Measurements from ENCODE around the gene PML. TPM values are rescaled to one million over a fixed set of nuclear protein-coding genes. Genes with fewer than 3 reads are reported as not detected.
"Not testable (repeated sequence)": the region's sequence is repeated elsewhere in the genome, so short reads cannot be mapped to it uniquely, and the experiment has no call there.

Gene PML
- total RNA-seq, 5 donors from 2014 or later (not counting 1 experiment from before 2014, with no cell fraction given) = 43.0 to 79.8 (median 60.7) TPM

DNA sequence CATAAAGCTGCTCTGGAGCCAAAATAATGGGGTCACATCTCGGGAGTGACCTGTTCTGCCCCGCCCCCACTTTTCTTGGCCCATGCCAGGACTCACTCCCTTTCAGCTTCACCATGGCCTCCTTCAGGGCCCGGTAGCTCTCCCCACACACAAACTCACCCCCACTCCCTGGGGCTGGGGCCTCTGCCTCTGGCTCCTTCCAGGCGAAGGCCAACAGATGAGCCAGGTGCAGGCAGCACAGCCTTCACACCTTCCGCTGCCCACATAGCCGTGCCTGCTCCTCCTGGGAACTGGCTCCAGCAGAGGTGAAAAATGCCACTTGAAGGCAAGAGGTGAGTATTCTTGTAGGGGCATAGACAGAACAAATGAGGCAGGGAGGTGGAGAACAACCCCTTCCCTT, 77.1 kb downstream of the PML start:
- H3K9me3 Mint-ChIP-seq; H3K27me3 ChIP-seq (replicated peaks in 1 of 2; ENCODE audit: control insufficient read depth in 2 of 2, extremely low read depth in 1 of 2, insufficient read depth in 2 of 2, low read length in 1 of 2); H3K27ac ChIP-seq (ENCODE audit: low read length); POLR2A ChIA-PET; DNase-seq; H3K4me1 Mint-ChIP-seq; H3K27me3 Mint-ChIP-seq; H3K4me3 Mint-ChIP-seq; H3K27ac Mint-ChIP-seq; H3K4me3 ChIP-seq (ENCODE audit: control insufficient read depth in 1 of 2, extremely low read depth in 1 of 2, low read length in 1 of 2); CTCF ChIA-PET; H3K36me3 Mint-ChIP-seq; H3K4me1 ChIP-seq (ENCODE audit: control insufficient read depth in 1 of 2, extremely low read depth in 1 of 2, insufficient read depth in 2 of 2, low read length in 2 of 2); H3K9me3 ChIP-seq; H3K36me3 ChIP-seq (ENCODE audit: control insufficient read depth in 2 of 2, extremely low read depth in 1 of 2, insufficient read depth in 1 of 2, low read length in 1 of 2); ATAC-seq (replicated peaks in 1 of 4): not testable (repeated sequence)
- WGBS (ENCODE audit: insufficient coverage) = 100% methylated on average over 1 of the region's 6 CpGs

DNA sequence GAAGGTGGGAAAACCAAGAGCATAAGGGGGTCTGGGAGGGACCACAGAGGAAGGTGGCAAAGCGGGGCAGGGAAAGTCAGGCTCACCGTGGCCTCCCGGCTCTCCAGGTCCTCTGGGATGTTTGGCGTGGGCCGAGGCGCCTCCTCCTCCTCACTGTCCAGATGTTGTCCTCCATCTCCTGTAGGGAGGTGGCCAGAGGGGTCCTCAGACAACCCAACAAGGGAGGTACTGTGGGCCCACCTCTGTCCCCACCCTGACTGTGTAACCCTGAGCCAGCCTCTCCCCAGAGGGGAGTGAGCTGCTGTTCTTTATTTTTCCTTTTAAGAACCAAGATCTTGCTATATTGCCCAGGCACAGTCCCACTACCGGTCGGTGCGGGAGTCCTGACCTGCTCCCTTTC, 77.6 kb downstream of the PML start:
- H3K27ac Mint-ChIP-seq; CTCF ChIA-PET; H3K27me3 ChIP-seq (replicated peaks in 1 of 2; ENCODE audit: control insufficient read depth in 2 of 2, extremely low read depth in 1 of 2, insufficient read depth in 2 of 2, low read length in 1 of 2); H3K9me3 ChIP-seq; H3K4me1 ChIP-seq (ENCODE audit: control insufficient read depth in 1 of 2, extremely low read depth in 1 of 2, insufficient read depth in 2 of 2, low read length in 2 of 2); H3K4me3 Mint-ChIP-seq; H3K36me3 ChIP-seq (ENCODE audit: control insufficient read depth in 2 of 2, extremely low read depth in 1 of 2, insufficient read depth in 1 of 2, low read length in 1 of 2); POLR2A ChIA-PET; H3K36me3 Mint-ChIP-seq; H3K27me3 Mint-ChIP-seq; DNase-seq; H3K27ac ChIP-seq (ENCODE audit: low read length); H3K4me1 Mint-ChIP-seq; H3K4me3 ChIP-seq (ENCODE audit: control insufficient read depth in 1 of 2, extremely low read depth in 1 of 2, low read length in 1 of 2); H3K9me3 Mint-ChIP-seq; ATAC-seq (replicated peaks in 1 of 4): not testable (repeated sequence)
- no CpG with 5 or more reads among the region's 9 CpGs for WGBS (ENCODE audit: insufficient coverage)

DNA sequence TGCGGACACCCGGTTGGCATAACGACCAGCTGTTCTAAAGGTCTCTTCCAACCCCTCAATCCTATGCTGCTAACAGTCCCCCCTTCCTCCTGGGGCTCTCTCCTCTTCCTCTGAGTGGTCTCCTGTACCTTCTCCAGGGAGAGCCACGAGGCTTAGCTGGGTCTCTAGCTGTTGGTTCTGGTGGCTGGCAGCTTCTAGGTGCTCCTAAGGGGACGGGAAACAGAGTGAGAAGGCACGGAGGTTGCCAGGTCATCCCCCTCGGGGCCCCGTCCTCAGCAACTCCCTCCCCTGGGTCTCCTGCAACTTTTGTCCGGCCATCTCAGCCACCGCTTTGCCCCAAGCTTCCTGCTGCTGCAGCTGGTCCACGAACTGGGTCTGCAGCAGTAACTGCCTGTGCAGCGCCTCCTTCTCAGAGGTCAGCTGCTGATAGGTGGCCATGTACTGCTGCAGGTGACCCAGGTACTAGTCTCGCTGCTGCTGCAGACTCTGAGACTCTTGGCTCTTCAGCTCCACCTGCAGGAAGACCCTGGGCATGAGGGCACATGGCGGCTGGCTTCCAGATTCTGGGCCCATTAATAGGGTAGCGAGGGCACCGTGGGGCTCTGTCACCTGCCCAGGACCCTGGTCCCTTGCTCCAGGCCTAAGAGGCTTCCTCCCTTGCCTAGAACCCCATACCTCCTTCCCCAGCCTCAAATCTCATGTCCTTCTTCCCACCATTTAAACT, 78.3 kb downstream of the PML start:
- H3K4me3 ChIP-seq (ENCODE audit: control insufficient read depth in 1 of 2, extremely low read depth in 1 of 2, low read length in 1 of 2); H3K4me3 Mint-ChIP-seq; POLR2A ChIA-PET; H3K4me1 Mint-ChIP-seq; H3K4me1 ChIP-seq (ENCODE audit: control insufficient read depth in 1 of 2, extremely low read depth in 1 of 2, insufficient read depth in 2 of 2, low read length in 2 of 2); H3K27me3 Mint-ChIP-seq; H3K36me3 Mint-ChIP-seq; H3K27ac Mint-ChIP-seq; H3K9me3 Mint-ChIP-seq; ATAC-seq (replicated peaks in 1 of 4); CTCF ChIA-PET; H3K27ac ChIP-seq (ENCODE audit: low read length); H3K9me3 ChIP-seq; H3K36me3 ChIP-seq (ENCODE audit: control insufficient read depth in 2 of 2, extremely low read depth in 1 of 2, insufficient read depth in 1 of 2, low read length in 1 of 2); H3K27me3 ChIP-seq (replicated peaks in 1 of 2; ENCODE audit: control insufficient read depth in 2 of 2, extremely low read depth in 1 of 2, insufficient read depth in 2 of 2, low read length in 1 of 2): not testable (repeated sequence)
- 40% methylated on average over 1 of the region's 16 CpGs for WGBS (ENCODE audit: insufficient coverage)
- DNase-seq = peak in 22 of 35 experiments; percentile 12 to 51 (median 24)

DNA sequence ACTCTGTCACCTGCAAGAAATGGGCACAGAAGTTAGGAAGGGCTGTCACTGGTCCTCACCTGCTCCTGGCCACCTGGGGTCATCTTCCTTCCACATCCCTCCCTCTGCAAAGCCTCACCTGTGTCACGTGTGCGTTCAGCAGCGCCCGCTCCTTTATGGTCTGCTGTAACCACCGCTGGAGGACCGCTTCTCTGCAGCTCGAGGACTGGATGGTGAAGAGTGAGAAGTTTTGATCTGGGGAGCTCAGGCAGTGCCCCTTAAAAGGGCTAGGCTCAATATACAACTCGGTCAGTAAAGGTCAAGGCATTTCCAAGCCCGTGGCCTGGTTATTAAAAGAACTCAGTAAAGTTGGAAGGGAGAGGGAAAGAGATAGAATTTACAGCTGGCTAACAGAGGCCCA, 81.3 kb downstream of the PML start:
- H3K27me3 ChIP-seq (replicated peaks in 1 of 2; ENCODE audit: control insufficient read depth in 2 of 2, extremely low read depth in 1 of 2, insufficient read depth in 2 of 2, low read length in 1 of 2); H3K9me3 ChIP-seq; H3K9me3 Mint-ChIP-seq; ATAC-seq (replicated peaks in 1 of 4); H3K4me1 Mint-ChIP-seq; H3K4me1 ChIP-seq (ENCODE audit: control insufficient read depth in 1 of 2, extremely low read depth in 1 of 2, insufficient read depth in 2 of 2, low read length in 2 of 2); H3K27me3 Mint-ChIP-seq; DNase-seq; H3K36me3 Mint-ChIP-seq; CTCF ChIA-PET; H3K36me3 ChIP-seq (ENCODE audit: control insufficient read depth in 2 of 2, extremely low read depth in 1 of 2, insufficient read depth in 1 of 2, low read length in 1 of 2); H3K4me3 ChIP-seq (ENCODE audit: control insufficient read depth in 1 of 2, extremely low read depth in 1 of 2, low read length in 1 of 2); H3K27ac ChIP-seq (ENCODE audit: low read length); H3K4me3 Mint-ChIP-seq; H3K27ac Mint-ChIP-seq; POLR2A ChIA-PET: not testable (repeated sequence)
- 77% methylated on average over 5 of the region's 9 CpGs for WGBS (ENCODE audit: insufficient coverage)

DNA sequence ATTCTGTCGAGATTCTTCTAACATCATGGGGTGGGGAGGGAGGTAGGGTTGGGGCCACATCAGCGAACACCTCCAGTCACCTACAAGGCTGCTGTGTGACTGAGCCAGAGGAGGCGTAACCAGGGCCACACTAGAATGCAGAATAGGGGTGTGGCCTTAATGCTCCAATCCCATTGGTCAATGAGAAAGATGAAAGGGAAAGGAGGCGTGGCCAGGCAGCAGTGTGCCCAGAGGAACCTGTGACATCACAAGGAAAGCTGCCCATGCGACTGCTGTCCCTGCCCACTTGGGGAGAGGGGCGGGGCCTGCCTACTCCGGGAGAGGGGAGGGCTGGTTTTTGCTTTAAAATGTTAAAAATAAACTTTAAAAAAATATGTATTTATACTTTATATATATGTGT, 87.9 kb downstream of the PML start, which contains the start of gene GOLGA6A:
Gene GOLGA6A (minus strand): TSS at position 101 of the 400 bp plus-strand sequence. CDS start 41 bp downstream, at position 60.
- H3K4me3 Mint-ChIP-seq, H3K27ac Mint-ChIP-seq: not testable (repeated sequence)
- WGBS (ENCODE audit: insufficient coverage) = no CpG with 5 or more reads among the region's 7 CpGs

DNA sequence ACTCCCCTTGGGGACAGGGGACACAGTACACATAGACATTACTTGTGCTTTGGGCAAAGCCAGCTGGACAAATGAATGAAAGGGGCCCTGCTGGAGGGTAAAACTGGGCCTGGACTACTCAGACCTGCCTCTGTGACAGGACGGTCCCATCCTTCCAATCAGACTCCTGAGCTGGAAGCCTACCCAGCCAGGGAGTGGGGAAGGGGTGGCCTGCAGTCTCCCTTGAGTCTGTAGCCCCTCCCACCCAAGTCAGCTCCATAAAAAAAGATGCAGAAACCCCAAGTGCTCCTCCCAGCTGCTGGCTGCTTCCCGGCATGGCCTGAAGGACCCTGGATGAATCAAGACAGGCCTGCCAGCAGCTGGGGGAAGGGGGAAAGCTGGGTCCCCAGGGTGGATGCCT, 100.1 kb downstream of the PML start:
- ATAC-seq (replicated peaks in 1 of 4) = not testable (repeated sequence)

More for the DNA sequence above, 87.9 kb downstream of the PML start, which contains the start of gene GOLGA6A:
- H3K4me1 ChIP-seq (ENCODE audit: control insufficient read depth in 1 of 2, extremely low read depth in 1 of 2, insufficient read depth in 2 of 2, low read length in 2 of 2); CTCF ChIA-PET; H3K4me1 Mint-ChIP-seq; H3K9me3 Mint-ChIP-seq; H3K36me3 Mint-ChIP-seq; DNase-seq; H3K4me3 ChIP-seq (ENCODE audit: control insufficient read depth in 1 of 2, extremely low read depth in 1 of 2, low read length in 1 of 2); H3K9me3 ChIP-seq; POLR2A ChIA-PET; ATAC-seq (replicated peaks in 1 of 4); H3K27me3 Mint-ChIP-seq; H3K27ac ChIP-seq (ENCODE audit: low read length); H3K36me3 ChIP-seq (ENCODE audit: control insufficient read depth in 2 of 2, extremely low read depth in 1 of 2, insufficient read depth in 1 of 2, low read length in 1 of 2); H3K27me3 ChIP-seq (replicated peaks in 1 of 2; ENCODE audit: control insufficient read depth in 2 of 2, extremely low read depth in 1 of 2, insufficient read depth in 2 of 2, low read length in 1 of 2): not testable (repeated sequence)

DNA sequence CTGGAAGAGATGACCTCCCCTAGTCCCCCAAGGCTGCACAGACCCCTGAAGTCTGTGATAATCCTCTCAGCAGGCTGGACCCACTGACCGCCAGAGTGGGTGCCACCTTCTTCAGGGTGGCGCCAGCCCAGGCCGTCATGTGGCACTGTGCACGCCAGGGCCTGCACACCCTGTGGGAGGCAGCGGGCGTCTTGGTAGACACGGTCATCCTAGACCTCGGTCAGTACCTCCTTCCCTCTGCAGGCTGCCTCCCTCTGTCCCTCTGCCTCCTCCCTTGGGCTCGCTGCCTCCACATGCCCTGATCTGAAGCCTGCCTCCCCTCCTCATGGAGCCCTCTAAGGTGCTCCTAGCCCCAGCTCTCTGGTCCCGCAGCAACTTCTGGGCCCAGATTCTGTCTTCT, 101.1 kb downstream of the PML start:
- H3K4me3 Mint-ChIP-seq; H3K9me3 Mint-ChIP-seq; DNase-seq; POLR2A ChIA-PET; ATAC-seq (replicated peaks in 1 of 4); H3K9me3 ChIP-seq; H3K27ac ChIP-seq (ENCODE audit: low read length); H3K4me1 Mint-ChIP-seq; H3K36me3 ChIP-seq (ENCODE audit: control insufficient read depth in 2 of 2, extremely low read depth in 1 of 2, insufficient read depth in 1 of 2, low read length in 1 of 2); H3K27ac Mint-ChIP-seq; H3K27me3 Mint-ChIP-seq; CTCF ChIA-PET; H3K4me1 ChIP-seq (ENCODE audit: control insufficient read depth in 1 of 2, extremely low read depth in 1 of 2, insufficient read depth in 2 of 2, low read length in 2 of 2); H3K36me3 Mint-ChIP-seq; H3K4me3 ChIP-seq (ENCODE audit: control insufficient read depth in 1 of 2, extremely low read depth in 1 of 2, low read length in 1 of 2); H3K27me3 ChIP-seq (replicated peaks in 1 of 2; ENCODE audit: control insufficient read depth in 2 of 2, extremely low read depth in 1 of 2, insufficient read depth in 2 of 2, low read length in 1 of 2): not testable (repeated sequence)
- no CpG with 5 or more reads among the region's 10 CpGs for WGBS (ENCODE audit: insufficient coverage)

More for the DNA sequence above, 100.1 kb downstream of the PML start:
- H3K9me3 ChIP-seq; H3K9me3 Mint-ChIP-seq; H3K4me1 Mint-ChIP-seq; H3K4me1 ChIP-seq (ENCODE audit: control insufficient read depth in 1 of 2, extremely low read depth in 1 of 2, insufficient read depth in 2 of 2, low read length in 2 of 2); H3K36me3 Mint-ChIP-seq; H3K4me3 ChIP-seq (ENCODE audit: control insufficient read depth in 1 of 2, extremely low read depth in 1 of 2, low read length in 1 of 2); POLR2A ChIA-PET; H3K27ac Mint-ChIP-seq; CTCF ChIA-PET; H3K27me3 Mint-ChIP-seq; H3K27me3 ChIP-seq (replicated peaks in 1 of 2; ENCODE audit: control insufficient read depth in 2 of 2, extremely low read depth in 1 of 2, insufficient read depth in 2 of 2, low read length in 1 of 2); H3K36me3 ChIP-seq (ENCODE audit: control insufficient read depth in 2 of 2, extremely low read depth in 1 of 2, insufficient read depth in 1 of 2, low read length in 1 of 2); H3K4me3 Mint-ChIP-seq; DNase-seq; H3K27ac ChIP-seq (ENCODE audit: low read length): not testable (repeated sequence)
- no CpG with 5 or more reads among the region's 2 CpGs for WGBS (ENCODE audit: insufficient coverage)
